ENCODE results near the gene ERFL. TPM values are rescaled to one million over a fixed set of nuclear protein-coding genes. Genes with fewer than 3 reads are reported as not detected.
A peak's percentile ranks its signal among the peaks of the same experiment; 100 is the strongest.
"Not testable (repeated sequence)": the region's sequence is repeated elsewhere in the genome, so short reads cannot be mapped to it uniquely, and the experiment has no call there.

Gene ERFL
- total RNA-seq, 1 donor from 2014 or later, result not detected

- DNase-seq, result no peak
Measured at GRCh38 chr19:41941410-41942202, 13.4 kb upstream of the ERFL start.

GRCh38 chr19:41940731-41941409 is 12.6 kb upstream of the ERFL start:
- DNase-seq, result no peak

GRCh38 chr19:41939861-41940730 is 11.8 kb upstream of the ERFL start:
- no peak for DNase-seq

DNA sequence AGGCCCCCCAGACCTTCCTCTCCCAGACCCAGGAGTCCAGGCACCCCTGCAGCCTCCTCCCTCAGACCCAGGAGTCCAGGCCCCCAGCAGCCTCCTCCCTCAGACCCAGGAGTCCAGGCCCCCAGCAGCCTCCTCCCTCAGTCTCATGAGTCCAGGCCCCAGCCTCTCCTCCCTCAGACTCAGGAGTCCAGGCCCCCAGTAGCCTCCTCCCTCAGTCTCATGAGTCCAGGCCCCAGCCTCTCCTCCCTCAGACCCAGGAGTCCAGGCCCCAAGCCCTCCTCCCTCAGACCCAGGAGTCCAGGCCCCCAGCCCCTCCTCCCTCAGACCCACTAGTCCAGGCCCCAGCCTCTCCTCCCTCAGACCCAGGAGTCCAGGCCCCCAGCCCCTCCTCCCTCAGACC is 11.0 kb upstream of the ERFL start:
- DNase-seq, result not testable (repeated sequence)

- no peak for DNase-seq
Measured at GRCh38 chr19:41937525-41938468, 9.5 kb upstream of the ERFL start.

GRCh38 chr19:41936961-41937360 is 8.7 kb upstream of the ERFL start:
- no peak for DNase-seq

- no peak for DNase-seq
Measured at GRCh38 chr19:41936416-41936850, 8.2 kb upstream of the ERFL start.

DNA sequence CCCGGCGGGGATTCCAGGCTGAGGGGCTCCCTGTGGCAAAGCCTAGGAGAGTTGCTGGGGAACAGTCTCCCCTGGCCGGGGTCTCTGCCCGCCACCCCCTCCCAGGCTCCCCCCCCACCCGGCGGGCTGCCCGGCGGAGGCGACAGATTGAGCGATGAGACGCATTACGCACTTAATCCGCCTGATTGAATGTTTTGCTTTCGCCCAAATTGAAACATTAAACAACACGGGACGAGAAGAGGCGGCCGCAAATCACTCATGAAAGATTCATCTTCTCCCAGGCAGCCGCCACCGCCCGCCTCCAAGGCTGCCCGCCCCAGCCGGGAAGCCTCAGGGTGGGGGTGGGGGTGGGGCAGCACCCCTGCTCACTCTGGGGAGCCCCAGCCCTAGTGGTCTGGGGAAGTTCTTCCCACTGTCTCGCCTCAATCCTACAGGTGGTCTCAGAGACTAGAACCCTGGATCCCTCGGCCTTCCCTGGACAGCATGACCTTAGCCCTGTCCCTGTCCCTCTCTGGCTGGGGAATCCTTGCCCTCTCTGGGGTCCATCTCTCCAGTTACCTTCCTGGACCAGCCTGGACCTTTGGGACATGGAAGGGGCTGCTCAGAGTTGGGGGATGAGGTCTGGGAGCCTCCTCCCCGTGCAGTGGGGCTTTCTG is 7.6 kb upstream of the ERFL start:
- no peak for DNase-seq

DNA sequence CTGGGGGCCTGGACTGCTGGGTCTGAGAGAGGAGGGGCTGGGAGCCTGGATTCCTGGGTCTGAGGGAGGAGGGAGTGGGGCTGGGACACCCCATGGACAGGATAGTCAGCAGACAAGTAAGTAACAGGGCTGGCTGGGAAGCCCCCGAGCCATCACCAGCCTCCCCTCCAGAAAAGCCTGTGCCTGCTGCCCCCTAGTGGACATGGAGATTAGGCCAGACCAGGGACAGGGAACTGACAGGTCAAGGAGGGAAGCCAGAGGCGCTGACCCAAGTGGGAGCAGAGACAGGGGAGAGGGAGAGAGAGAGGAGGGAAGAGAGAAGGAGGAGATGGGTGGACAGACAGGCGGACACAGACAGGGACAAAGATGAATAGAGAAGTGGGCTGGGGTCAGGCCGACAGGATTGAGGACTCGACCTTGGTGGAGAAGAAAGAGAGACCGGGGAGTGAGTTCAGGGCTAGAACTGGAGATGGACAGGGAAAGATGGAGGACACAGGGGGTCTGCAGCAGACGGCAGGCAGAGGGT is 6.7 kb upstream of the ERFL start:
- peak; percentile 78 for DNase-seq

GRCh38 chr19:41933693-41934426 is 5.6 kb upstream of the ERFL start:
- no peak for DNase-seq

DNA sequence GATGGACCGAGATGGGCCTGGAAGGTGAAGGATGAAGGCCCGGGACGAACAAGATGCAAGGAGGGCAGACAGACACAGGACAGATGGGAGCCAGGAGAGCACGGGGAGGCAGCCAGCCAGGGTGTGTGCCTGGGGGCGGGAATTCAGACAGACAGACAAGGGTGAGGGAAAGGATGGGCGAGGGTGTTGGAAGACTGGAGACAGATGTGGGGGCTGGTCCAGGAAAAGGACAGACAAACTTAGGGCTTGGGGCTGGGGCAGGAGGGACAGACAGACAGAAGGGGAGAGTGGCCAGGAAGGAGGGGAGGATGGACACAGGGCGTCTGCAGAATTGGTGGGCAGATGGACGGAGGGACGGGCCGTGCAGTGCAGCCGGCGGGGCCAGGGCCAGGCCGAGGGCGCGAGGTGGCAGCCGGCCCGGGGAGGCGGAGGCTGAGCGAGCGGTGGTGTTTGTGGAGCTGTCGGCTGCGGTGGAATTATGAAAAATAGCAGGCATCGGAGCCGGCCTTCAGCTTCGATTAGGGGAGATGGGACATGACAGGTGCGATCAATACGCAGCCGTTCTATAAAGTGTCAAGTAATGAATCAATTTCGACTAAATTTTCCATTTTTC is 4.6 kb upstream of the ERFL start:
- no peak for DNase-seq

DNA sequence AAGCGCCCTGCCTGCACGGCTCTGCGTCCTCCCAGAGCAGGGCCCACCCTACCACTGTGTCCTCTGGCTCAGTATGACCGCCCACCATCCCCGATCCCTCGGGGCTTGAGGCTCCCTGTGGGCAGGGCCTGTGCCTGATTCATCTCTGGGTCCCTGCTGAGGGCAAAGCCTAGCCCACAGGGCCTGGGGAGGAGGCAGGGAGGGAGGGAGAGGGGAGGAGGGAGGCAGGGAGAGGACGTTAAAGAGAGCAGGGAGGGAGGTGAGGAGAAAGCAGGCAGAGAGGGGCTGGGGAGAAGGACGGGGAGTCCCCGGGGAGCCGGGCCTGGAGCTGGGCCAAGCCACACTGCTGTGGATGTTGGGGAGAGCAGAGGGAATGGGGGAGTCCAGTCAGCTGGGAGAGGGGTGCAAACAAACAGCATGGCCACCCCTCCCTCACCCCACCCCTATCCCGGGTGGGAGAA is 4.0 kb upstream of the ERFL start:
- no peak for DNase-seq

GRCh38 chr19:41930926-41931592 is 2.8 kb upstream of the ERFL start:
- DNase-seq, result peak; percentile 23

DNA sequence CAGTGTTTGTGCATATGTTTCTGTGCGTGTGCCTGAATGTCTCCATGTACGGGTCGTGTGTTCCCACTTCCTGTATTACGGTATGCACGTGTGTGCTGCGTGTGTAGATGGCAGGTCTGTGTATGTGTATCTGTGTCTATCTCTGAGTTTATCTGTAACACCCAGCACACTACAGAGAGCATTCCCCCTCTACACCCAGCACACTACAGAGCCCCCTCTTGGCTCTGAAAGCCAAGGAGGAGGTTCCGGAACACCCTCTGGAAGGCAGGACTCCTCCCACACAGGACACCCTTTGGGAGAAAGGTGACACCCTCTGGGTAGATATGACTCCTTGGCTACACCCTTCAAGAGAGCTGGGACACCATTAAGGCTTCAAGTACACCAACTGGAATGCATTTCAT is 2.1 kb upstream of the ERFL start:
- no peak for DNase-seq

DNA sequence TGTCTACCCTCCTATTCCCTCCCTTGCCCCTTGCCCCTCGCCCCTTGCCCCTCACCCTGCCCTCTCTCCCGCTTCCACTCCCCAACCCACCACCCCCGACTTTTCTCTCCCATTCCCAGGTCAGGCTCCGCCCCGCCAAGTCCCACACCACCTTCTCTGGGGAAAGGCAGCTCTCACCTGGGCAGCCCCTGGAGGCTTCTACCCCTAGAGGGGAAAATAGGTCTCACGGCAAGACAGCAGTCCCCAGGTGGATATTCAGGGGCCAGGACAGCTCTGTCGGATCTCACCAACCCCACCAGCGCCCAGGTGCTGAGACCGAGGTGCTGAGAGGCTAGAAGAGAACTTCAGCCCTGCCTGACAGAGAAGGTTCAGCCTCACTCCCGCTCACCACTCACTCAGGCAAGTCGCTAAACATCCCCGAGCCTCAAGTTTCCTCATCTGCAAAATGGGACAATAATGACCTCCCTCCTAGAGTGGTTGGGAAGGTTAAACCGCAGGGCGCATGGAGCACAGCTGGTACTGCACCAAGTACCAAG is 1.4 kb upstream of the ERFL start:
- DNase-seq, result no peak

DNA sequence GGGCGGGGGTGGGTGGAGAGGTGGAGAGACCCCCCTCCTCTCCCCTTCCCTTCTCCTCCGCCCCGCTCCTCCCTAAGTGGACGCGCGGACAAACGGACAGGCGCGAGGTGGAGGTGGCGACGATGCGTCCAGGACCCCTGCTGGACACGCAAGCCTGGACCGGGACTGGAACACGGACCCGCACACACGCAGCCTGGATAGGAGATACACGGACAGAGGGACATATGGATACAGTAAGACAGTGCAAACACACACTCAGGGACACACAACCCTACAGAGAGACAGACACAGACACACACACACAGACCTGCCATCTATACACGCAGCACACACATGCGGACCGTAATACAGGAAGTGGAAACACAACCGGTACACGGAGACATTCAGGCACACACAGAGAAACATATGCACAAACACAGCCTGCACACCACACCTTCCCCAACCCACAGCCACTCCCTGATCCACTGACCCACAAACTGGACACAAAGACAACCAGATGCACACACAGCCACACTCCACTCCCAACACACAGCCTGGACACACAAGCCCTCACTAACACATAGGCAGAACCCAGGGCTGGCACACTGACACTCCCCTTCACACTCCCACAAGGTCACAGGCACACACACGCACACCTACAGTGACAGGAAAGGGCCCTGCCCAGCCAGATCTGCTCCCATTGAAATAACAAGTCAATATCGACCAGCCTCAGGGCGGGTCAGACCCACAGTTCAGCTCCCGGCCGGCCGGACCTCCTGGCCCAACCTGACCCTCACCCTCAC is 696 bp upstream of the ERFL start:
- DNase-seq, result no peak

DNA sequence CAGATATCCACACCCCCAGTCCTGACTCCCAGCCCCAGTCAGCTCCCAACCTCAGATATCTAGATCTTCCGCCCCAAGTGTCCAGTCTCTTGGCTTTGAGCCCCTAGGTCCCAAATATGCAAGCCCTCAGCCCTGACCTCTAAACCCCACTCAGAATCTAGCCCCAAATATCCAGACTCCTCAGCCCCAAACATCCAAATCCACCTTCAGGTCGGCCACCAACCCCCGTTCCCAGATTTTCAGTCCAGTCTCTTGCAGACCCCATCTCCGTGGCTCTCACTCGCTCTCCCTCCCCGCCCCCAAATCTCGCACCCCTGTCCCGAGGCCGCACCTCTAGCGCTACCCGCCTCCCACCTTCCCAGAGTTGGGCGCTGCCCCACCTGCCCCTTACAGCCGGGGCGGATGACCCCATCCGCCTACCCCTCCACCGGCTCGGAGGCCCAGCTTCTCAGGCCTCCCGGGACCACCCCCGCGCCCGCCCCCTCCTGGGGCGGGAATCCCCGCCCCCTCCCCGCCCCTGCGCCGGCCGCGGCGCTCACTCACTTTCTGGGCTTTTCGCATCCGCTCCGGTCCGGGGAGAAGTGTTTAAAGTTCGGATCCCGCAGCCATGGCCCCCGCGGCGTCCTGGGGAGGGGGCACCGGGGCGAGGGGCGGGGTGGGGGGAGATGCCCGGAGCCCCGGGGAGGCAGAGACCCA is 604 bp downstream of the ERFL start:
- DNase-seq, result no peak

All from dermis blood vessel endothelial cell (primary cell).